GM13977 (cell line): ENCODE measurements around the gene DENND1A.

ENCODE experiments used
- DNase-seq: peaks from one replicate; pipeline ENCODE4 v3.0.0; 2012; ENCODE audit warnings: low spot score
- in situ Hi-C: fragments of 300-500 bp; cut with MboI; formaldehyde crosslinking; loops from one replicate; pipeline ENCODE4 v1.12.0; 2022; ENCODE audit warnings: low sequenced_read_pairs, low pct_unique_long_range_greater_than_20kb, mixed read lengths, inconsistent platforms; ENCODE audit not compliant: unreplicated experiment
- TF ChIP-seq, protein P1 (sequence below): IDR thresholded peaks from 2 replicates; pipeline ENCODE4 v1.5.1; 2012; ENCODE audit warnings: mild to moderate bottlenecking, control low read depth; ENCODE audit not compliant: insufficient read depth; ENCODE audit errors: extremely low read depth, missing control alignments

The DENND1A gene

GRCh38 chr9:123763910-123764588, 165.9 kb downstream of the DENND1A start:
- in situ Hi-C loops: no loop called here
- no peak for DNase-seq
- TF ChIP-seq, protein P1, sequence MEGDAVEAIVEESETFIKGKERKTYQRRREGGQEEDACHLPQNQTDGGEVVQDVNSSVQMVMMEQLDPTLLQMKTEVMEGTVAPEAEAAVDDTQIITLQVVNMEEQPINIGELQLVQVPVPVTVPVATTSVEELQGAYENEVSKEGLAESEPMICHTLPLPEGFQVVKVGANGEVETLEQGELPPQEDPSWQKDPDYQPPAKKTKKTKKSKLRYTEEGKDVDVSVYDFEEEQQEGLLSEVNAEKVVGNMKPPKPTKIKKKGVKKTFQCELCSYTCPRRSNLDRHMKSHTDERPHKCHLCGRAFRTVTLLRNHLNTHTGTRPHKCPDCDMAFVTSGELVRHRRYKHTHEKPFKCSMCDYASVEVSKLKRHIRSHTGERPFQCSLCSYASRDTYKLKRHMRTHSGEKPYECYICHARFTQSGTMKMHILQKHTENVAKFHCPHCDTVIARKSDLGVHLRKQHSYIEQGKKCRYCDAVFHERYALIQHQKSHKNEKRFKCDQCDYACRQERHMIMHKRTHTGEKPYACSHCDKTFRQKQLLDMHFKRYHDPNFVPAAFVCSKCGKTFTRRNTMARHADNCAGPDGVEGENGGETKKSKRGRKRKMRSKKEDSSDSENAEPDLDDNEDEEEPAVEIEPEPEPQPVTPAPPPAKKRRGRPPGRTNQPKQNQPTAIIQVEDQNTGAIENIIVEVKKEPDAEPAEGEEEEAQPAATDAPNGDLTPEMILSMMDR: no peak

DNA sequence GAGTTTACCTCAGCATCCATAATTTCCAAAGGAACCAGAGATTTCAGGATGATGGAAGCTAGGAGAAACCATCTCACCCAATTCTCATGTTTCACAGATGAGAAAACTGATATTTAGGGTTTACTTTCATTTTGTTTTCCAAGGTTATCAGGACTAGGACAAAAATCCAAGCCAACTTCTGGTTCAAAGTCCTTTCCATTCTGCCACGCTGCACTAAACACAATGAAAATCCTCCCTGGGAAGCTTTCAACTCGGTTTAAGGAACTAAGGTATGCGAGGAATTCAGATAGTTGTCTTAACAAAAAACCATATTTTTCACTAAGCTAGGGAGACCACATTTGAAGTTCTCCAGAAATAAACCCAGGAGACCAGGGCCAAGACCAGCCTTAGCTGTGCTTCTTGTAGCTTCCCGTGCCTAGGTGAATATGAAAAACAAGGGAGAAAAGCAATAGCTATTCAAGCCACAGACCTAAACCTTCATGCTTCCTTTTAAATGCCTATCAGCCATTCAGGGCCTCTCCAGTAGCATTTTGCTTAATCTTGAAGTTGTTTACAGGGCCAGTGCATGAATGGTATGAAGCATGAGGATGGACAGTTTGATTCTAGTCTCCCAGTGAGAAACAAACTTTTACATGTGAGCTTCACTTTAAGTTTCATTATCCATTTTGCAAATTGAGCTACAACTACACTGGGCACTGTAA, 167.9 kb downstream of the DENND1A start:
- in situ Hi-C loops: no loop called here
- TF ChIP-seq, protein P1: no peak
- no peak for DNase-seq

GRCh38 chr9:123757960-123758359, 172.0 kb downstream of the DENND1A start:
- in situ Hi-C loops: no loop called here
- TF ChIP-seq, protein P1: no peak
- no peak for DNase-seq

GRCh38 chr9:123757547-123757946, 172.4 kb downstream of the DENND1A start:
- no peak for DNase-seq
- in situ Hi-C loops: no loop called here
- TF ChIP-seq, protein P1: no peak

- peak; percentile 19 for DNase-seq
- in situ Hi-C loops: no loop called here
- TF ChIP-seq, protein P1: no peak
These were observed 173.3 kb downstream of the DENND1A start for GRCh38 chr9:123756484-123757106.

- in situ Hi-C loops: no loop called here
- DNase-seq: no peak
- TF ChIP-seq, protein P1: no peak
These were observed 176.2 kb downstream of the DENND1A start for GRCh38 chr9:123753669-123754258.
